HEK293 (cell line): ENCODE data around the gene LCAT.

Experiments
- EGR2 ChIP-seq: fragments of 450-650 bp; formaldehyde crosslinking; IDR thresholded peaks from 2 replicates; pipeline ENCODE4 v1.5.1; 2016; ENCODE audit warnings: low read depth, missing biosample characterization, missing genetic modification characterization
- GLIS1 ChIP-seq: fragments of 450-650 bp; formaldehyde crosslinking; IDR thresholded peaks from 2 replicates; pipeline ENCODE4 v1.5.1; 2016; ENCODE audit warnings: missing biosample characterization, missing genetic modification characterization
- GLIS2 ChIP-seq: fragments of 450-650 bp; formaldehyde crosslinking; IDR thresholded peaks from 2 replicates; pipeline ENCODE4 v1.5.1; 2016; ENCODE audit warnings: missing biosample characterization, missing genetic modification characterization
- HOXC10 ChIP-seq: sonication (generic); formaldehyde crosslinking; IDR thresholded peaks from 2 replicates; pipeline ENCODE4 v1.8.1; 2023; ENCODE audit warnings: mild to moderate bottlenecking, missing genetic modification reagents
- IKZF3 ChIP-seq: fragments of 450-650 bp; IDR thresholded peaks from 2 replicates; pipeline ENCODE4 v1.5.0; 2018; ENCODE audit warnings: missing biosample characterization, mild to moderate bottlenecking, missing genetic modification characterization, moderate library complexity
- KLF7 ChIP-seq: fragments of 450-650 bp; formaldehyde crosslinking; IDR thresholded peaks from 2 replicates; pipeline ENCODE4 v1.5.1; 2016; ENCODE audit warnings: missing biosample characterization, missing genetic modification characterization, borderline replicate concordance
- SP2 ChIP-seq: fragments of 450-650 bp; formaldehyde crosslinking; IDR thresholded peaks from 2 replicates; pipeline ENCODE4 v1.5.1; 2016; ENCODE audit warnings: missing biosample characterization, missing genetic modification characterization
- SP7 ChIP-seq: fragments of 450-650 bp; formaldehyde crosslinking; IDR thresholded peaks from 2 replicates; pipeline ENCODE4 v1.5.1; 2016; ENCODE audit warnings: missing biosample characterization, missing genetic modification characterization
- TRIM28 ChIP-seq: IDR thresholded peaks from 2 replicates; pipeline ENCODE4 v1.6.1; 2011; ENCODE audit warnings: low read length, control low read depth, borderline replicate concordance
- ZBTB17 ChIP-seq: fragments of 450-650 bp; formaldehyde crosslinking; IDR thresholded peaks from 2 replicates; pipeline ENCODE4 v1.5.1; 2016; ENCODE audit warnings: missing biosample characterization, missing genetic modification characterization
- ZBTB20 ChIP-seq: fragments of 450-650 bp; formaldehyde crosslinking; IDR thresholded peaks from 2 replicates; pipeline ENCODE4 v1.5.1; 2016; ENCODE audit warnings: missing biosample characterization, missing genetic modification characterization
- ZBTB7A ChIP-seq: fragments of 450-650 bp; formaldehyde crosslinking; IDR thresholded peaks from 2 replicates; pipeline ENCODE4 v1.5.1; 2016; ENCODE audit warnings: low read depth, missing biosample characterization, missing genetic modification characterization
- ZBTB8A ChIP-seq: fragments of 450-650 bp; formaldehyde crosslinking; IDR thresholded peaks from 2 replicates; pipeline ENCODE4 v1.5.1; 2016; ENCODE audit warnings: missing biosample characterization, missing genetic modification characterization
- ZFHX2 ChIP-seq: fragments of 450-650 bp; formaldehyde crosslinking; conservative IDR thresholded peaks from 2 replicates; pipeline ENCODE4 v1.5.1; 2016; ENCODE audit warnings: missing biosample characterization, missing genetic modification characterization
- ZIC2 ChIP-seq: fragments of 450-650 bp; formaldehyde crosslinking; IDR thresholded peaks from 2 replicates; pipeline ENCODE4 v1.5.1; 2016; ENCODE audit warnings: missing biosample characterization, missing genetic modification characterization
- ZNF2 ChIP-seq: fragments of 450-650 bp; formaldehyde crosslinking; IDR thresholded peaks from 2 replicates; pipeline ENCODE4 v1.5.1; 2016; ENCODE audit warnings: missing biosample characterization, missing genetic modification characterization
- ZNF211 ChIP-seq: fragments of 450-650 bp; formaldehyde crosslinking; IDR thresholded peaks from 2 replicates; pipeline ENCODE4 v1.5.1; 2016; ENCODE audit warnings: low read depth, missing biosample characterization, missing genetic modification characterization
- ZNF24 ChIP-seq: fragments of 450-650 bp; formaldehyde crosslinking; IDR thresholded peaks from 2 replicates; pipeline ENCODE4 v1.5.1; 2016; ENCODE audit warnings: missing biosample characterization, missing genetic modification characterization
- ZNF302 ChIP-seq: fragments of 450-650 bp; formaldehyde crosslinking; IDR thresholded peaks from 2 replicates; pipeline ENCODE4 v1.5.1; 2016; ENCODE audit warnings: missing biosample characterization, missing genetic modification characterization, low read depth
- ZNF366 ChIP-seq: fragments of 450-650 bp; formaldehyde crosslinking; conservative IDR thresholded peaks from 2 replicates; pipeline ENCODE4 v1.5.1; 2016; ENCODE audit warnings: missing biosample characterization, missing genetic modification characterization
- ZNF404 ChIP-seq: fragments of 450-650 bp; formaldehyde crosslinking; IDR thresholded peaks from 2 replicates; pipeline ENCODE4 v1.5.1; 2017; ENCODE audit warnings: missing biosample characterization, missing genetic modification characterization
- ZNF548 ChIP-seq: fragments of 450-650 bp; formaldehyde crosslinking; IDR thresholded peaks from 2 replicates; pipeline ENCODE4 v1.5.1; 2016; ENCODE audit warnings: missing biosample characterization, missing genetic modification characterization
- ZNF561 ChIP-seq: fragments of 450-650 bp; IDR thresholded peaks from 2 replicates; pipeline ENCODE4 v1.5.1; 2018; ENCODE audit warnings: missing biosample characterization, missing genetic modification characterization, borderline replicate concordance
- ZNF610 ChIP-seq: fragments of 450-650 bp; formaldehyde crosslinking; IDR thresholded peaks from 2 replicates; pipeline ENCODE4 v1.5.1; 2016; ENCODE audit warnings: missing biosample characterization, missing genetic modification characterization, borderline replicate concordance
- ZNF654 ChIP-seq: fragments of 450-650 bp; formaldehyde crosslinking; IDR thresholded peaks from 2 replicates; pipeline ENCODE4 v1.5.1; 2016; ENCODE audit warnings: low read depth, missing biosample characterization, missing genetic modification characterization
- ZNF830 ChIP-seq: fragments of 450-650 bp; IDR thresholded peaks from 2 replicates; pipeline ENCODE4 v1.5.0; 2018; ENCODE audit warnings: missing biosample characterization, missing genetic modification characterization, low read depth, mild to moderate bottlenecking, moderate library complexity
- ZNF843 ChIP-seq: fragments of 450-650 bp; formaldehyde crosslinking; IDR thresholded peaks from 2 replicates; pipeline ENCODE4 v1.5.1; 2016; ENCODE audit warnings: missing biosample characterization, missing genetic modification characterization
- ZSCAN30 ChIP-seq: fragments of 450-650 bp; IDR thresholded peaks from 2 replicates; pipeline ENCODE4 v1.5.1; 2018; ENCODE audit warnings: missing biosample characterization, mild to moderate bottlenecking, missing genetic modification characterization, moderate library complexity
- ZXDB ChIP-seq: fragments of 450-650 bp; formaldehyde crosslinking; IDR thresholded peaks from 2 replicates; pipeline ENCODE4 v1.5.1; 2016; ENCODE audit warnings: missing biosample characterization, missing genetic modification characterization
- TF ChIP-seq, protein P1 (sequence below): fragments of 450-650 bp; formaldehyde crosslinking; optimal IDR thresholded peaks from 2 replicates; pipeline ENCODE3; 2016; ENCODE audit warnings: missing biosample characterization, mild to moderate bottlenecking, missing genetic modification characterization
- TF ChIP-seq, protein P2 (sequence below): fragments of 450-650 bp; formaldehyde crosslinking; IDR thresholded peaks from 2 replicates; pipeline ENCODE4 v1.5.1; 2016; ENCODE audit warnings: missing biosample characterization, missing genetic modification characterization
- TF ChIP-seq, protein P3 (sequence below): fragments of 450-650 bp; formaldehyde crosslinking; IDR thresholded peaks from 2 replicates; pipeline ENCODE4 v1.5.1; 2016; ENCODE audit warnings: missing biosample characterization, missing genetic modification characterization
- TF ChIP-seq, protein P4 (sequence below): fragments of 450-650 bp; formaldehyde crosslinking; IDR thresholded peaks from 2 replicates; pipeline ENCODE4 v1.5.1; 2017; ENCODE audit warnings: missing biosample characterization, mild to moderate bottlenecking, missing genetic modification characterization, moderate library complexity
- TF ChIP-seq, protein P5 (sequence below): fragments of 450-650 bp; formaldehyde crosslinking; IDR thresholded peaks from 2 replicates; pipeline ENCODE4 v1.5.1; 2017; ENCODE audit warnings: missing biosample characterization, missing genetic modification characterization

LCAT gene

DNA sequence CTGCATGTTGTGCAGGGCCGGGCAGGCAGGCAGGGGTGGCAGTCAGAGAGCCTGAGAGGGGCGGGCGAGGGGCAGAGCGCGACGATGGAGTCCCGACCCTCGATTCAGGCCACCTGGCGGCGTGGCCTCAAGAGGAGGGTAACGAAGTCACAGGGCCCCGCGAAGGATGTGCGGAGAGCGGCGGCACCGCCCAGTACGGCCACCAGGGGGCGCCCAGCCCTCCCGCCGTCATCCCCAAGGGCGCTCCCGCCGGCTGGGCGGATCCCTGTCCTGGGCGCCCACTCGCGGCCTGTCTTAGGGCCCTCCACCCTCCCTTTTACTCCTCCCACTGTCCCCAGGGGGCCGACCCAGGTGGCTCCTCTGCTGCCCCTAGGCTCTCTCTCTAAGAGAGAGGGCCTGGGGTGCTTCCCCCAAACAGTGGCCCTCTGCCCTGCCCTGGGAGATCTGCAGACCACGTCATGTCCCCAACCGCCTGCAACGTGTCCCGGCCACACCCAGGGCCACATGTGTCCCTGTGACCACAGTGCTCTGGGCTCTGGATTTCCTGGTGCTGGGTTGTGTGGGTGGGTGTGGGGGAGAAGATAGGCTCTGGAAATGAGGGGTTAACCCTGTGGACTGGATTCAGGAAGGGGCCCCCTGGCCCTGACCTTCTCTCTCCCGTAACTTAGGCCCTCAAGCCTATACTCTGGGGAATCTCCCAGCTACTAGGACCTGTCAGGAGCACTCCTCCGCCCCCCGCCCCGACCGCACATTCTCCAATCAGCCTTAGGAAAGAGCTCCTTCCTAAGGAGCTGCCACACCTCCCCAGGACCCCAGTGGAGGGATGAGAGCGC is 49.5 kb upstream of the LCAT start (continued):
- TF ChIP-seq ZBTB7A (0 out of 2 replicates have a peak, but pooled peaks have one; percentile 45), ZNF366 (tag by site-specific recombination) (0 out of 2 replicates have a peak, but pooled peaks have one; percentile 13), ZNF24 (tag by site-specific recombination) (no peak), ZNF211 (tag by site-specific recombination) (no peak), ZNF654 (tag by site-specific recombination) (peak; percentile 30; the same call in 1 of the 2 replicates), ZXDB (tag by site-specific recombination) (peak; percentile 67; the same call in 1 of the 2 replicates), KLF7 (tag by site-specific recombination) (peak; percentile 72; the same call in 1 of the 2 replicates), HOXC10 (CRISPR knock-in tag) (no peak), ZBTB8A (tag by site-specific recombination) (peak; percentile 92), GLIS2 (tag by site-specific recombination) (peak; percentile 87), ZNF843 (tag by site-specific recombination) (0 out of 2 replicates have a peak, but pooled peaks have one; percentile 52), EGR2 (tag by site-specific recombination) (peak; percentile 63), ZSCAN30 (tag by site-specific recombination) (peak; percentile 35; the same call in 1 of the 2 replicates), GLIS1 (tag by site-specific recombination) (peak; percentile 89), ZNF548 (tag by site-specific recombination) (no peak), ZNF302 (tag by site-specific recombination) (no peak), ZFHX2 (tag by site-specific recombination) (peak; percentile 54), SP7 (tag by site-specific recombination) (peak; percentile 63), ZNF2 (tag by site-specific recombination) (0 out of 2 replicates have a peak, but pooled peaks have one; percentile 48), IKZF3 (tag by site-specific recombination) (no peak), ZIC2 (tag by site-specific recombination) (peak; percentile 78), ZNF830 (no peak), ZBTB17 (tag by site-specific recombination) (0 out of 2 replicates have a peak, but pooled peaks have one; percentile 32), TRIM28 (no peak), ZNF610 (tag by site-specific recombination) (peak; percentile 76), SP2 (tag by site-specific recombination) (peak; percentile 65), ZNF561 (tag by site-specific recombination) (0 out of 2 replicates have a peak, but pooled peaks have one; percentile 37), ZNF404 (tag by site-specific recombination) (peak; percentile 19; the same call in 1 of the 2 replicates), ZBTB20 (peak; percentile 15; the same call in 1 of the 2 replicates)
- TF ChIP-seq, protein P1, sequence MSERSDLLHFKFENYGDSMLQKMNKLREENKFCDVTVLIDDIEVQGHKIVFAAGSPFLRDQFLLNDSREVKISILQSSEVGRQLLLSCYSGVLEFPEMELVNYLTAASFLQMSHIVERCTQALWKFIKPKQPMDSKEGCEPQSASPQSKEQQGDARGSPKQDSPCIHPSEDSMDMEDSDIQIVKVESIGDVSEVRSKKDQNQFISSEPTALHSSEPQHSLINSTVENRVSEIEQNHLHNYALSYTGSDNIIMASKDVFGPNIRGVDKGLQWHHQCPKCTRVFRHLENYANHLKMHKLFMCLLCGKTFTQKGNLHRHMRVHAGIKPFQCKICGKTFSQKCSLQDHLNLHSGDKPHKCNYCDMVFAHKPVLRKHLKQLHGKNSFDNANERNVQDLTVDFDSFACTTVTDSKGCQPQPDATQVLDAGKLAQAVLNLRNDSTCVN (tag by site-specific recombination): peak; percentile 55
- TF ChIP-seq, protein P2, sequence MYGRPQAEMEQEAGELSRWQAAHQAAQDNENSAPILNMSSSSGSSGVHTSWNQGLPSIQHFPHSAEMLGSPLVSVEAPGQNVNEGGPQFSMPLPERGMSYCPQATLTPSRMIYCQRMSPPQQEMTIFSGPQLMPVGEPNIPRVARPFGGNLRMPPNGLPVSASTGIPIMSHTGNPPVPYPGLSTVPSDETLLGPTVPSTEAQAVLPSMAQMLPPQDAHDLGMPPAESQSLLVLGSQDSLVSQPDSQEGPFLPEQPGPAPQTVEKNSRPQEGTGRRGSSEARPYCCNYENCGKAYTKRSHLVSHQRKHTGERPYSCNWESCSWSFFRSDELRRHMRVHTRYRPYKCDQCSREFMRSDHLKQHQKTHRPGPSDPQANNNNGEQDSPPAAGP (tag by site-specific recombination): peak; percentile 40; the same call in 1 of the 2 replicates
- TF ChIP-seq, protein P3, sequence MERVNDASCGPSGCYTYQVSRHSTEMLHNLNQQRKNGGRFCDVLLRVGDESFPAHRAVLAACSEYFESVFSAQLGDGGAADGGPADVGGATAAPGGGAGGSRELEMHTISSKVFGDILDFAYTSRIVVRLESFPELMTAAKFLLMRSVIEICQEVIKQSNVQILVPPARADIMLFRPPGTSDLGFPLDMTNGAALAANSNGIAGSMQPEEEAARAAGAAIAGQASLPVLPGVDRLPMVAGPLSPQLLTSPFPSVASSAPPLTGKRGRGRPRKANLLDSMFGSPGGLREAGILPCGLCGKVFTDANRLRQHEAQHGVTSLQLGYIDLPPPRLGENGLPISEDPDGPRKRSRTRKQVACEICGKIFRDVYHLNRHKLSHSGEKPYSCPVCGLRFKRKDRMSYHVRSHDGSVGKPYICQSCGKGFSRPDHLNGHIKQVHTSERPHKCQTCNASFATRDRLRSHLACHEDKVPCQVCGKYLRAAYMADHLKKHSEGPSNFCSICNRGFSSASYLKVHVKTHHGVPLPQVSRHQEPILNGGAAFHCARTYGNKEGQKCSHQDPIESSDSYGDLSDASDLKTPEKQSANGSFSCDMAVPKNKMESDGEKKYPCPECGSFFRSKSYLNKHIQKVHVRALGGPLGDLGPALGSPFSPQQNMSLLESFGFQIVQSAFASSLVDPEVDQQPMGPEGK (tag by site-specific recombination): peak; percentile 61
- TF ChIP-seq, protein P4, sequence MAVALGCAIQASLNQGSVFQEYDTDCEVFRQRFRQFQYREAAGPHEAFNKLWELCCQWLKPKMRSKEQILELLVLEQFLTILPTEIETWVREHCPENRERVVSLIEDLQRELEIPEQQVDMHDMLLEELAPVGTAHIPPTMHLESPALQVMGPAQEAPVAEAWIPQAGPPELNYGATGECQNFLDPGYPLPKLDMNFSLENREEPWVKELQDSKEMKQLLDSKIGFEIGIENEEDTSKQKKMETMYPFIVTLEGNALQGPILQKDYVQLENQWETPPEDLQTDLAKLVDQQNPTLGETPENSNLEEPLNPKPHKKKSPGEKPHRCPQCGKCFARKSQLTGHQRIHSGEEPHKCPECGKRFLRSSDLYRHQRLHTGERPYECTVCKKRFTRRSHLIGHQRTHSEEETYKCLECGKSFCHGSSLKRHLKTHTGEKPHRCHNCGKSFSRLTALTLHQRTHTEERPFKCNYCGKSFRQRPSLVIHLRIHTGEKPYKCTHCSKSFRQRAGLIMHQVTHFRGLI: peak; percentile 63; the same call in 1 of the 2 replicates
- TF ChIP-seq, protein P5, sequence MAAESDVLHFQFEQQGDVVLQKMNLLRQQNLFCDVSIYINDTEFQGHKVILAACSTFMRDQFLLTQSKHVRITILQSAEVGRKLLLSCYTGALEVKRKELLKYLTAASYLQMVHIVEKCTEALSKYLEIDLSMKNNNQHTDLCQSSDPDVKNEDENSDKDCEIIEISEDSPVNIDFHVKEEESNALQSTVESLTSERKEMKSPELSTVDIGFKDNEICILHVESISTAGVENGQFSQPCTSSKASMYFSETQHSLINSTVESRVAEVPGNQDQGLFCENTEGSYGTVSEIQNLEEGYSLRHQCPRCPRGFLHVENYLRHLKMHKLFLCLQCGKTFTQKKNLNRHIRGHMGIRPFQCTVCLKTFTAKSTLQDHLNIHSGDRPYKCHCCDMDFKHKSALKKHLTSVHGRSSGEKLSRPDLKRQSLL: 0 out of 2 replicates have a peak, but pooled peaks have one; percentile 38
